CD4-positive, alpha-beta T cell treated with Interleukin-10 for 1 hour (primary cell): ENCODE results near the gene SLCO1B3.
"Not testable (repeated sequence)": the region's sequence is repeated elsewhere in the genome, so short reads cannot be mapped to it uniquely, and the experiment has no call there.

ENCODE experiments used
- DNase-seq: peaks from one replicate; pipeline ENCODE4 v3.0.0-alpha.2; 2020

The SLCO1B3 gene

GRCh38 chr12:20810487-20810886 is at the start of gene SLCO1B3:
TSS of gene SLCO1B3 (plus strand) at chr12:20810705. CDS start at chr12:20815739, 5,034 bp downstream.
- DNase-seq: no peak

GRCh38 chr12:20777420-20777819 is 33.1 kb upstream of the SLCO1B3 start:
- DNase-seq: no peak

GRCh38 chr12:20778969-20779368 is 31.5 kb upstream of the SLCO1B3 start:
- DNase-seq: no peak

- DNase-seq: not testable (repeated sequence)
These were observed 30.5 kb upstream of the SLCO1B3 start for GRCh38 chr12:20779971-20780370.

GRCh38 chr12:20783796-20784357 is 26.6 kb upstream of the SLCO1B3 start:
- DNase-seq: not testable (repeated sequence)

GRCh38 chr12:20792971-20793370 is 17.5 kb upstream of the SLCO1B3 start:
- no peak for DNase-seq

- no peak for DNase-seq
These were observed 12.0 kb upstream of the SLCO1B3 start for GRCh38 chr12:20798554-20798953.

GRCh38 chr12:20800160-20800559 is 10.3 kb upstream of the SLCO1B3 start:
- no peak for DNase-seq

GRCh38 chr12:20801035-20801434 is 9.5 kb upstream of the SLCO1B3 start:
- no peak for DNase-seq

GRCh38 chr12:20805921-20806320 is 4.6 kb upstream of the SLCO1B3 start:
- no peak for DNase-seq

- DNase-seq: no peak
These were observed 3.1 kb upstream of the SLCO1B3 start for GRCh38 chr12:20807192-20808080.

GRCh38 chr12:20808521-20808920 is 2.0 kb upstream of the SLCO1B3 start:
- no peak for DNase-seq

- DNase-seq: no peak
These were observed 5.1 kb downstream of the SLCO1B3 start for GRCh38 chr12:20815574-20815973.

- DNase-seq: no peak
These were observed 11.9 kb downstream of the SLCO1B3 start for GRCh38 chr12:20822415-20822814.

- no peak for DNase-seq
These were observed 12.4 kb downstream of the SLCO1B3 start for GRCh38 chr12:20822925-20823324.

- no peak for DNase-seq
These were observed 19.4 kb downstream of the SLCO1B3 start for GRCh38 chr12:20829919-20830318.

GRCh38 chr12:20830456-20830855 is 20.0 kb downstream of the SLCO1B3 start:
- no peak for DNase-seq

GRCh38 chr12:20832911-20833310 is 22.4 kb downstream of the SLCO1B3 start:
- no peak for DNase-seq

- no peak for DNase-seq
These were observed 42.1 kb downstream of the SLCO1B3 start for GRCh38 chr12:20852649-20853048.

- no peak for DNase-seq
These were observed 52.6 kb downstream of the SLCO1B3 start for GRCh38 chr12:20863056-20863455.

- DNase-seq: no peak
These were observed 55.4 kb downstream of the SLCO1B3 start for GRCh38 chr12:20865873-20866272.

- no peak for DNase-seq
These were observed 57.8 kb downstream of the SLCO1B3 start for GRCh38 chr12:20868277-20868676.

- no peak for DNase-seq
These were observed 72.8 kb downstream of the SLCO1B3 start for GRCh38 chr12:20883288-20883687.

- no peak for DNase-seq
These were observed 74.6 kb downstream of the SLCO1B3 start for GRCh38 chr12:20885116-20885515.
